Body of pancreas (tissue), 4 donors: ENCODE data around the gene SLC38A10.

Experiments used
- POLR2A ChIP-seq, 3 donors: fragments of 450-650 bp; IDR thresholded peaks; one replicate each; pipeline ENCODE4 v1.6.1; 2016; ENCODE audit warnings: antibody characterized with exemption in 3 of 3, mild to moderate bottlenecking in 2 of 3
- TF ChIP-seq, protein P1 (sequence below), 7 experiments: fragments of 450-650 bp in 4 of 7; fragments of 200-600 bp in 3 of 7; sonication (generic) in 3 of 7; IDR thresholded peaks; one replicate each; pipeline ENCODE4 v1.5.1; 2016 to 2019; ENCODE audit warnings: antibody characterized with exemption in 7 of 7

DNA sequence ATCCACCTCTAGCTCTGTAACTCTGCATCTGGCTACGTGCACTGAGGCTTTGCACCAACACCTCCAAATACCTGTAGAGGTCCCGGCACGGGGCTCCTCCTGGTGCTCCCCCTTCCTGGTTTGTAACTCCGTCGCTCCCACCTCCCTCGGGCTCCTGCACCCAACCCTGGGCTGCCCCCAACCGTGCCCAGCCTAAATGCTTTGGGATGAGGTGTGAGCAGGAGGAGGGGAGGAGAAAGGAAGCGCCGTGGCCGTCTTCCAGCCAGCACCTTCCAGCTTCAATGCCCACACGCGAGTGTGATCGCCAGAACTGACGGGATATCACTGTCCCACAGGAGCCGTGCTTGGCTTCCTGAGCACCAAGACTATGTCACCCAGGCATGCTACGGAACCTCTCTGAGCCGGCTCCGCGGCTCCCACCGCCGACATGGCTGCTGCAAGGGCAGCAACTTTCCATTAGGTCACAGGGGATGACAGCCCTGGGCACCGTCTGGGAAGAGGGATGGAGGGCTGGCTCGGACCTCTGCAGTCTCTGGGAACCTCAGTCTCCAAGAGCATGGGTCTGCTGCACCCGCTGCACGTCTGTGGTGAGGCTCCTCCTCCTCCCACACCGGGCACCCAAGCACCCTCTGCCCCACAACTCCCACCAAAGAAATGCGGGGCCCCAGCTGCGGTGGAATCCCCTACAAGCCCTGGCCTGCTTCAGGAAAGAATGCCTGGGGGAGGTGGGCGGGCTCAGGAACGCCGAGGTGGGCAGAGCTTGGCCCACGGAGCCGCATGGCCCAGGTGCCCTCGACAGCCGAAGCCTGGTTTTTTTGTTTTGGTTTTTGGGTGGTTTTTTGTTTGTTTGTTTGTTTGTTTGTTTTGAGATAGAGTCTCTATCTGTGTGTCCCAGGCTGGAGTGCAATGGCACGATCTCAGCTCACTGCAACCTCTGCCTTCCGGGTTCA lies 6.4 kb upstream of the SLC38A10 start:
- TF ChIP-seq, protein P1, sequence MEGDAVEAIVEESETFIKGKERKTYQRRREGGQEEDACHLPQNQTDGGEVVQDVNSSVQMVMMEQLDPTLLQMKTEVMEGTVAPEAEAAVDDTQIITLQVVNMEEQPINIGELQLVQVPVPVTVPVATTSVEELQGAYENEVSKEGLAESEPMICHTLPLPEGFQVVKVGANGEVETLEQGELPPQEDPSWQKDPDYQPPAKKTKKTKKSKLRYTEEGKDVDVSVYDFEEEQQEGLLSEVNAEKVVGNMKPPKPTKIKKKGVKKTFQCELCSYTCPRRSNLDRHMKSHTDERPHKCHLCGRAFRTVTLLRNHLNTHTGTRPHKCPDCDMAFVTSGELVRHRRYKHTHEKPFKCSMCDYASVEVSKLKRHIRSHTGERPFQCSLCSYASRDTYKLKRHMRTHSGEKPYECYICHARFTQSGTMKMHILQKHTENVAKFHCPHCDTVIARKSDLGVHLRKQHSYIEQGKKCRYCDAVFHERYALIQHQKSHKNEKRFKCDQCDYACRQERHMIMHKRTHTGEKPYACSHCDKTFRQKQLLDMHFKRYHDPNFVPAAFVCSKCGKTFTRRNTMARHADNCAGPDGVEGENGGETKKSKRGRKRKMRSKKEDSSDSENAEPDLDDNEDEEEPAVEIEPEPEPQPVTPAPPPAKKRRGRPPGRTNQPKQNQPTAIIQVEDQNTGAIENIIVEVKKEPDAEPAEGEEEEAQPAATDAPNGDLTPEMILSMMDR (IDR thresholded peaks at IDR 0.05) = no peak
- no peak for TF ChIP-seq POLR2A (IDR thresholded peaks at IDR 0.05)
